GM12878 (cell line): ENCODE data around the gene EPN1.

ENCODE experiments used
- NFYB ChIP-seq: IDR thresholded peaks from 2 replicates; pipeline ENCODE4 v1.6.1; 2011; ENCODE audit warnings: low read depth, mild to moderate bottlenecking, low read length, improper control_type of control experiment, moderate library complexity; ENCODE audit not compliant: insufficient read depth
- SP1 ChIP-seq: IDR thresholded peaks from one replicate; pipeline ENCODE4 v1.6.1; 2011; ENCODE audit warnings: low read depth, low read length

DNA sequence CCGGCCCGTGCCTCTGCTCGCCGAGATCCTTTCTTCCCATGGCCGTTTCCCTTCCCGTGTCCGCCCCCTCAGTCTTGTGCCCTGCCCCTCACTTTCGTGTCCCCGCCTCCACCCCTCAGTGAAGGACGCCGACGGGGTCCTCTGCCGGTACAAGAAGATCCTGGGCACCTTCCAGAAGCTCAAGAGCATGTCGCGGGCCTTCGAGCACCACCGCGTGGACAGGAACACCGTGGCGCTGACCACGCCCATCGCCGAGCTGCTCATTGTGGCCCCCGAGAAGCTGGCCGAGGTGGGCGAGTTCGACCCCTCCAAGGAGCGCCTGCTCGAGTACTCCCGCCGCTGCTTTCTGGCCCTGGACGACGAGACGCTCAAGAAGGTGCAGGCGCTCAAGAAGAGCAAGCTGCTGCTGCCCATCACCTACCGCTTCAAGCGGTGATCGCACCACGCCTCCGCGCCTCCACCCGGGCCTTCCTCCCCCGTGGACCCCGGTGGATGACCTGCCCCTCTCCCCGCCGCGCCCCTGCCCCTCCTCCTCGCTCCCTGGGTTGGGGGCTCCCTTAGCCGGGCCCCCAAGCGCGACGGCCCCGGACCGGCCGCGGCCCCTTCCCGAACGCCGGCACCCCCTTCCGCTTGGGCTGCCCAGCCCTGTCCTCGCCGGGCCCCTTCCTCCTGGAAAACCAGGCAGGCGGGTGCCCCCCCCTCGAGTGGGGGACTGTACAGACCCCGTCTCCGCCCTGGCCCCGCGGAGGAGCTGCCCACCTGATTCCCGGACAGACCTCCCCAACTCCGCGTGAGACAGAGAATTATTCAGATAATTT is 22.5 kb upstream of the EPN1 start:
- TF ChIP-seq NFYB (no peak), SP1 (no peak)
